H1 (cell line): ENCODE results near the gene KLKB1. TPM values are rescaled to one million over a fixed set of nuclear protein-coding genes. Genes with fewer than 3 reads are reported as not detected.

Experiments
- CEBPB ChIP-seq: IDR thresholded peaks from 2 replicates; pipeline ENCODE4 v1.6.1; 2012; ENCODE audit warnings: low read depth, low read length
- CREB1 ChIP-seq: IDR thresholded peaks from 2 replicates; pipeline ENCODE4 v1.6.1; 2012; ENCODE audit warnings: inconsistent platforms
- HDAC6 ChIP-seq: IDR thresholded peaks from one replicate; pipeline ENCODE4 v1.7.1; 2012; ENCODE audit warnings: low read depth, mild to moderate bottlenecking, inconsistent platforms, low read length, moderate library complexity
- KDM5A ChIP-seq: fragments of 200-600 bp; IDR thresholded peaks from 2 replicates; pipeline ENCODE4 v1.7.1; 2012; ENCODE audit warnings: mild to moderate bottlenecking, low read length, inconsistent platforms, mixed read lengths
- MAFK ChIP-seq: IDR thresholded peaks from 2 replicates; pipeline ENCODE4 v1.6.1; 2012; ENCODE audit warnings: low read depth, mild to moderate bottlenecking, improper control_type of control experiment, low read length
- POLR2A ChIP-seq, 2 experiments: IDR thresholded peaks; 1 replicate in 1 of 2; 2 replicates in 1 of 2; pipeline ENCODE4 v1.6.1; 2011; ENCODE audit warnings: low read depth in 2 of 2, low read length in 2 of 2, mild to moderate bottlenecking in 2 of 2; ENCODE audit errors: control extremely low read depth in 1 of 2
- SAP30 ChIP-seq: fragments of 300-600 bp; sonication (generic); IDR thresholded peaks from 2 replicates; pipeline ENCODE4 v1.7.1; 2012; ENCODE audit warnings: low read length, moderate library complexity, mild to moderate bottlenecking, inconsistent platforms; ENCODE audit not compliant: insufficient read depth, insufficient replicate concordance
- TAF1 ChIP-seq: IDR thresholded peaks from 2 replicates; pipeline ENCODE4 v1.6.1; 2011; ENCODE audit warnings: mild to moderate bottlenecking, low read depth, low read length
- TAF7 ChIP-seq: optimal IDR thresholded peaks from 2 replicates; pipeline ENCODE3; 2011; ENCODE audit warnings: low read depth, mild to moderate bottlenecking, inconsistent platforms, low read length, moderate library complexity, borderline replicate concordance
- polyA plus RNA-seq, 7 experiments: library from polyadenylated mRNA; depleted of rRNA in 3 of 7; stranded (reverse) in 5 of 7; unstranded in 2 of 7; fragments of >200 nt in 5 of 7; fragments of 200-250 nt in 2 of 7; gene quantifications; 1 replicate in 5 of 7; 2 replicates in 1 of 7; 4 replicates in 1 of 7; pipeline versions ENCODE4 v1.2.1 to v1.2.3, GENCODE V29; 2011 to 2013; ENCODE audit warnings: missing spikeins in 2 of 7, mixed read lengths in 2 of 7
- total RNA-seq: library from RNA; stranded (reverse); fragmentation: NEBNext Ultra II Directional; extraction: Animal tissue kit (Norgen Biotek cat#: 25700); gene quantifications from 2 replicates; pipeline ENCODE4 v1.2.1, GENCODE V29; 2021

KLKB1 gene
- total and polyA plus RNA-seq, 2 of the 8 experiments (the other 6 are each of a cell fraction or from before 2014, with no cell fraction given) = 12.0 to 20.9 TPM

- no peak for TF ChIP-seq HDAC6
- no peak for TF ChIP-seq TAF1
- TF ChIP-seq MAFK = no peak
- no peak for TF ChIP-seq CEBPB
- TF ChIP-seq KDM5A = no peak
- no peak for TF ChIP-seq POLR2A (IDR thresholded peaks at IDR 0.05; ENCODE audit: control extremely low read depth in 1 of 2, low read depth in 2 of 2, low read length in 2 of 2)
- TF ChIP-seq CREB1 = no peak
- no peak for TF ChIP-seq SAP30
- no peak for TF ChIP-seq TAF7
These were observed 24.7 kb upstream of the KLKB1 start (continued) for GRCh38 chr4:186202490-186203140.
